ENCODE data around the gene RMI1.
"Not testable (repeated sequence)": the region's sequence is repeated elsewhere in the genome, so short reads cannot be mapped to it uniquely, and the experiment has no call there.

The RMI1 gene

GRCh38 chr9:83980395-83981125, at the start of gene RMI1:
TSS of gene RMI1 (plus strand) at chr9:83980805. CDS start at chr9:84000987, 20,182 bp downstream.
- FAIRE-seq (peak; percentile 70), DNase-seq (ENCODE audit: low spot score) (peak; percentile 96)

GRCh38 chr9:83930881-83931280, 49.7 kb upstream of the RMI1 start:
- DNase-seq (ENCODE audit: low spot score) (no peak), FAIRE-seq (no peak)

GRCh38 chr9:83932011-83932410, 48.6 kb upstream of the RMI1 start:
- FAIRE-seq = no peak

GRCh38 chr9:83932851-83933250, 47.8 kb upstream of the RMI1 start:
- FAIRE-seq (no peak), DNase-seq (ENCODE audit: low spot score) (no peak)

More at GRCh38 chr9:83932011-83932410, 48.6 kb upstream of the RMI1 start:
- no peak for DNase-seq (ENCODE audit: low spot score)

- FAIRE-seq (no peak), DNase-seq (ENCODE audit: low spot score) (no peak)
Measured at GRCh38 chr9:83933790-83934189, 46.8 kb upstream of the RMI1 start.

GRCh38 chr9:83934569-83935275, 45.9 kb upstream of the RMI1 start:
- DNase-seq (ENCODE audit: low spot score) (no peak), FAIRE-seq (no peak)

- DNase-seq (ENCODE audit: low spot score) (peak; percentile 51), FAIRE-seq (peak; percentile 35)
Measured at GRCh38 chr9:83935276-83935935, 45.2 kb upstream of the RMI1 start.

GRCh38 chr9:83936523-83936922, 44.1 kb upstream of the RMI1 start:
- DNase-seq (ENCODE audit: low spot score) = no peak
- FAIRE-seq = no peak

- DNase-seq (ENCODE audit: low spot score) = peak; percentile 63
- FAIRE-seq = peak; percentile 46
Measured at GRCh38 chr9:83937861-83938455, 42.6 kb upstream of the RMI1 start.

GRCh38 chr9:83940590-83941303, 39.9 kb upstream of the RMI1 start:
- DNase-seq (ENCODE audit: low spot score) (no peak), FAIRE-seq (no peak)

GRCh38 chr9:83948096-83948495, 32.5 kb upstream of the RMI1 start:
- not testable (repeated sequence) for DNase-seq (ENCODE audit: low spot score); FAIRE-seq

GRCh38 chr9:83956086-83956435, 24.5 kb upstream of the RMI1 start:
- FAIRE-seq (no peak), DNase-seq (ENCODE audit: low spot score) (no peak)

GRCh38 chr9:83956436-83957247, 24.0 kb upstream of the RMI1 start:
- FAIRE-seq = no peak

GRCh38 chr9:83957248-83957513, 23.4 kb upstream of the RMI1 start:
- no peak for FAIRE-seq
- DNase-seq (ENCODE audit: low spot score) = no peak

More at GRCh38 chr9:83956436-83957247, 24.0 kb upstream of the RMI1 start:
- peak; percentile 63 for DNase-seq (ENCODE audit: low spot score)

- FAIRE-seq (peak; percentile 96), DNase-seq (ENCODE audit: low spot score) (peak; percentile 90)
Measured at GRCh38 chr9:83959061-83959460, 21.5 kb upstream of the RMI1 start.

- no peak for FAIRE-seq
Measured at GRCh38 chr9:83960991-83961390, 19.6 kb upstream of the RMI1 start.

GRCh38 chr9:83962165-83962564, 18.4 kb upstream of the RMI1 start:
- FAIRE-seq = no peak
- DNase-seq (ENCODE audit: low spot score) = peak; percentile 29

More at GRCh38 chr9:83960991-83961390, 19.6 kb upstream of the RMI1 start:
- no peak for DNase-seq (ENCODE audit: low spot score)

GRCh38 chr9:83964973-83965349, 15.6 kb upstream of the RMI1 start:
- no peak for DNase-seq (ENCODE audit: low spot score)
- no peak for FAIRE-seq

GRCh38 chr9:83965350-83966208, 15.0 kb upstream of the RMI1 start:
- no peak for FAIRE-seq
- DNase-seq (ENCODE audit: low spot score) = no peak

GRCh38 chr9:83966209-83966582, 14.4 kb upstream of the RMI1 start:
- no peak for DNase-seq (ENCODE audit: low spot score)
- FAIRE-seq = no peak

Data from RCC 7860 (cell line).